Upper lobe of left lung (tissue), 6 donors: ENCODE measurements around the gene PLEKHO1. TPM values are rescaled to one million over a fixed set of nuclear protein-coding genes. Genes with fewer than 3 reads are reported as not detected.

Experiments used
- ATAC-seq, 2 donors: fragments of 200-7000 bp; cut with Tn5 transposase; one replicate each; pipeline ENCODE4 v1.9.1; 2022; ENCODE audit warnings: mild to moderate bottlenecking in 2 of 2, moderate library complexity in 2 of 2; ENCODE audit not compliant: low FRiP score in 2 of 2
- DNase-seq, 2 donors: peaks; one replicate each; pipeline ENCODE4 v3.0.0-alpha.2; 2019 to 2020
- H3K27ac ChIP-seq, 4 donors: fragments of 200-600 bp; sonication (generic); one replicate each; pipeline ENCODE4 v1.5.1; 2016 to 2019
- H3K27me3 ChIP-seq, 4 donors: fragments of 200-600 bp; sonication (generic); one replicate each; pipeline ENCODE4 v1.5.1; 2017 to 2019
- H3K36me3 ChIP-seq, 4 donors: fragments of 200-600 bp; sonication (generic); one replicate each; pipeline ENCODE4 v1.5.1; 2016 to 2019
- H3K4me1 ChIP-seq, 4 donors: fragments of 200-600 bp; sonication (generic); one replicate each; pipeline ENCODE4 v1.5.1; 2018 to 2019
- H3K4me3 ChIP-seq, 4 donors: fragments of 200-600 bp; sonication (generic); one replicate each; pipeline ENCODE4 v1.5.1; 2017 to 2019; ENCODE audit warnings: mild to moderate bottlenecking in 2 of 4, moderate library complexity in 1 of 4
- H3K9me3 ChIP-seq, 4 donors: fragments of 200-600 bp; sonication (generic); one replicate each; pipeline ENCODE4 v1.5.1; 2018 to 2019
- EP300 ChIP-seq, 4 donors: sonication (generic); formaldehyde crosslinking; IDR thresholded peaks; one replicate each; pipeline ENCODE4 v1.5.1; 2017; ENCODE audit warnings: antibody characterized with exemption in 4 of 4, control low read depth in 2 of 4
- POLR2A ChIP-seq, 4 donors: fragments of 450-650 bp; IDR thresholded peaks; one replicate each; pipeline ENCODE4 v1.5.1; 2016 to 2017; ENCODE audit warnings: antibody characterized with exemption in 4 of 4, mild to moderate bottlenecking in 2 of 4
- POLR2AphosphoS5 ChIP-seq, 2 donors: sonication (generic); formaldehyde crosslinking; IDR thresholded peaks; one replicate each; pipeline ENCODE4 v1.5.1; 2017; ENCODE audit warnings: antibody characterized with exemption in 2 of 2
- WGBS, 2 donors: methylation state at CpG; one replicate each; pipeline ENCODE4 v1.1.5; 2017 to 2018; 5-methylcytosine and 5-hydroxymethylcytosine counted together
- total RNA-seq, 6 donors: library from RNA; depleted of rRNA in 4 of 6; stranded (reverse); fragments of >200 nt in 4 of 6; gene quantifications; one replicate each; pipeline versions ENCODE4 v1.1.0 to v1.2.1, GENCODE V29; 2016 to 2021
- TF ChIP-seq, protein P1 (sequence below), 6 experiments: fragments of 450-650 bp in 4 of 6; fragments of 200-600 bp in 2 of 6; sonication (generic) in 2 of 6; IDR thresholded peaks; one replicate each; pipeline ENCODE4 v1.5.1; 2016 to 2019; ENCODE audit warnings: antibody characterized with exemption in 6 of 6
- donor health status: DM: no; HTN: no; CAD: no; lungs with moderate emphysema.
- donor health status: DM: no; HTN: yes; CAD: no; lungs with severe emphysema.

The PLEKHO1 gene
- total RNA-seq, 6 donors from 2014 or later: 27.8 to 111 (median 61.9) TPM

DNA sequence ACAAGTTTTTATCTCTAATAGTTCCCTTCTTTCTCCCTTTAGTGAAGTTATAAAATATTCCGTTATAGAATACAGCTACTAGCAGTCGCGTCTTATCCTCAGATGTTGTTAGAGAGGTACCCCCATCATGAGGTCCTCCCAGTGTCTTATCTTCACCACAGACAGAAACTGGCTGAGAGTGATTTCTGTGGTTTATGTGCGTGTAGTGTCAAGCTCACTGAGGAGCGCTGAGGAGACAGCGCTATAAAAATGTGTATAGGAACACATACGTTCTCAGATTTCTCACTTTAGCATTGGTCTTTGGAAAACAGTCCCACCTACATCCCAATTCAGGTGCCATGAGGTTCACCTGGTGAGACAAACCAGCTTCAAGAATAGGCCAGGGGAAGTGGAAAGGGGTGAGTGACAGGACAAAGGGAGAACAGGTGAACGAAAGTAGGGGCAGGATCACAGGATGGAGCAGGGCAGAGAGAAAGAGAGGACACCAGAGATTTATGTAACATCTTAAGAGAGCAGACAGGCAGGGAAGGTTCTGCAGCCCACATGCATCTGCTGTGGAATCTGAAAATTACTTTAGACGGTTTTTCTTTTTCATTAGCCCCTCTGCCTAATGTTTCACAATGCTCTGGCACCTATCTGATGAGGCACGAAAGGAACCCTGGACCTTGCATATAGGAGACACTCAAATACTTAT, 2.7 kb upstream of the PLEKHO1 start:
- ATAC-seq: no peak
- peaks cover 7 to 22% (median 16%) of the 10 kb centered on the region in 4 donors for H3K4me1 ChIP-seq
- DNase-seq: no peak

GRCh38 chr1:150148837-150149270, 862 bp upstream of the PLEKHO1 start:
- TF ChIP-seq POLR2A (IDR thresholded peaks at IDR 0.05) (no peak), EP300 (IDR thresholded peaks at IDR 0.05) (no peak), POLR2AphosphoS5 (IDR thresholded peaks at IDR 0.05) (no peak)
- TF ChIP-seq, protein P1, sequence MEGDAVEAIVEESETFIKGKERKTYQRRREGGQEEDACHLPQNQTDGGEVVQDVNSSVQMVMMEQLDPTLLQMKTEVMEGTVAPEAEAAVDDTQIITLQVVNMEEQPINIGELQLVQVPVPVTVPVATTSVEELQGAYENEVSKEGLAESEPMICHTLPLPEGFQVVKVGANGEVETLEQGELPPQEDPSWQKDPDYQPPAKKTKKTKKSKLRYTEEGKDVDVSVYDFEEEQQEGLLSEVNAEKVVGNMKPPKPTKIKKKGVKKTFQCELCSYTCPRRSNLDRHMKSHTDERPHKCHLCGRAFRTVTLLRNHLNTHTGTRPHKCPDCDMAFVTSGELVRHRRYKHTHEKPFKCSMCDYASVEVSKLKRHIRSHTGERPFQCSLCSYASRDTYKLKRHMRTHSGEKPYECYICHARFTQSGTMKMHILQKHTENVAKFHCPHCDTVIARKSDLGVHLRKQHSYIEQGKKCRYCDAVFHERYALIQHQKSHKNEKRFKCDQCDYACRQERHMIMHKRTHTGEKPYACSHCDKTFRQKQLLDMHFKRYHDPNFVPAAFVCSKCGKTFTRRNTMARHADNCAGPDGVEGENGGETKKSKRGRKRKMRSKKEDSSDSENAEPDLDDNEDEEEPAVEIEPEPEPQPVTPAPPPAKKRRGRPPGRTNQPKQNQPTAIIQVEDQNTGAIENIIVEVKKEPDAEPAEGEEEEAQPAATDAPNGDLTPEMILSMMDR (IDR thresholded peaks at IDR 0.05): no peak
- peak overlapping the region in 3 of 4 donors; percentile 73 to 89 (median 81) for H3K4me3 ChIP-seq
- peaks cover 20 to 41% (median 29%) of the 10 kb centered on the region in 4 donors for H3K4me1 ChIP-seq

More for the DNA sequence above, 2.7 kb upstream of the PLEKHO1 start:
- Histone ChIP-seq H3K4me3 (no peak overlapping the region), H3K27ac (no peak overlapping the region), H3K36me3 (no peaks in the 10 kb centered on the region), H3K27me3 (no peaks in the 10 kb centered on the region), H3K9me3 (no peaks in the 10 kb centered on the region)
- WGBS, 2 donors: 80 to 85% methylated on average over 10 of the region's 10 CpGs
- TF ChIP-seq EP300 (IDR thresholded peaks at IDR 0.05): no peak
- no peak for TF ChIP-seq POLR2A (IDR thresholded peaks at IDR 0.05)
- TF ChIP-seq, protein P1 (IDR thresholded peaks at IDR 0.05): no peak
- no peak for TF ChIP-seq POLR2AphosphoS5 (IDR thresholded peaks at IDR 0.05)

DNA sequence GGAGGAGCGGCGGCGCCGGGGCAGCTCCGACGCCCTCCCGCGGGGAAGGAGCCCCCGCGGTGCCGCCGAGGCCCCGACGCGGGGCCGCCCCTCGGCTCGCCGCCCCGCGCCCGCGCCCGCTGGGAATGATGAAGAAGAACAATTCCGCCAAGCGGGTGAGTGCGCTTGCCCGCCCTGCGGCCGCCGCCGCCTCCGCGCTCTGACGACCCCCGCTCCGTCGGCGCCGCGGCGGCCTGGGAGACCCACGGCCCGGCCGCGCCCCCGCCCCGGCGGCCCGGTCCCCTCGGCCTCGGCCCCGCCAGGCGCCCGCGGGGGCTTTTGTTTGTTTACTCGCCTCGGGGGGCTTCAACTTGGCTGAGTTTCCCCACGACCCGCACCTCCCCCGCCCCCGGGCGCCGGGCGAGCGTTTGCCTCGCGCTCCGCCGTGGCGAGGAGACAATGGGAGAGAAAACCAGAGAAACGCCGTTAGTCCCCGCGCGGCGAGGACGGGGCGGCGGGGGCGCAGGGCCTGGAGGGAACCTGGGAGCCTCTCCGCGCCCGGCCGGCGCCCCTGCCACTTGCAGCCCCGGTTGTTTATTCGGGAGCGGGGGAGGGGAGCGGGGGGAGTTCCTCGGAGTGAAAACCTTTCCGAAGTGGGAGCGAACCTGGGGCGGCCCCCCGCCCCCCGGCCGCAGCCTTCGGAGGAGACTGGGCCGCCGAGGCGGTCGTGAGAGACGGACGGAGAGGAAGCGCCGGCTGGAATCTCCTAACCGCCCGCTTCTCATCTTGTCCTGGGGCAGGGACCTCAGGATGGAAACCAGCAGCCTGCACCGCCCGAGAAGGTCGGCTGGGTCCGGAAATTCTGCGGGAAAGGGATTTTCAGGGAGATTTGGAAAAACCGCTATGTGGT, 661 bp downstream of the PLEKHO1 start:
- peak overlapping the region; percentile 84 to 91 (median 87) for H3K27ac ChIP-seq
- ATAC-seq (peak in 1 of 2 donors; percentile 20), DNase-seq (peak; percentile 27 to 91)
- H3K4me1 ChIP-seq: peaks cover 26 to 41% (median 29%) of the 10 kb centered on the region in 4 donors
- peak overlapping the region; percentile 73 to 89 (median 80) for H3K4me3 ChIP-seq
- H3K9me3 ChIP-seq: no peaks in the 10 kb centered on the region
- 1 to 29% methylated on average over 1 to 63 of the region's 114 CpGs for WGBS, 2 donors
- peak in 1 of 4 donors; percentile 25 for TF ChIP-seq POLR2A (IDR thresholded peaks at IDR 0.05)
- TF ChIP-seq POLR2AphosphoS5 (IDR thresholded peaks at IDR 0.05): no peak
- H3K27me3 ChIP-seq: no peaks in the 10 kb centered on the region
- peaks cover 0 to 15% (median 2%) of the 10 kb centered on the region in 4 donors for H3K36me3 ChIP-seq

More at GRCh38 chr1:150148837-150149270, 862 bp upstream of the PLEKHO1 start:
- DNase-seq: no peak
- H3K9me3 ChIP-seq: no peaks in the 10 kb centered on the region
- WGBS, 2 donors: 45 to 50% methylated on average over 7 to 8 of the region's 8 CpGs
- H3K27me3 ChIP-seq: no peaks in the 10 kb centered on the region
- no peaks in the 10 kb centered on the region for H3K36me3 ChIP-seq
- peak overlapping the region; percentile 84 to 91 (median 87) for H3K27ac ChIP-seq
- no peak for ATAC-seq

DNA sequence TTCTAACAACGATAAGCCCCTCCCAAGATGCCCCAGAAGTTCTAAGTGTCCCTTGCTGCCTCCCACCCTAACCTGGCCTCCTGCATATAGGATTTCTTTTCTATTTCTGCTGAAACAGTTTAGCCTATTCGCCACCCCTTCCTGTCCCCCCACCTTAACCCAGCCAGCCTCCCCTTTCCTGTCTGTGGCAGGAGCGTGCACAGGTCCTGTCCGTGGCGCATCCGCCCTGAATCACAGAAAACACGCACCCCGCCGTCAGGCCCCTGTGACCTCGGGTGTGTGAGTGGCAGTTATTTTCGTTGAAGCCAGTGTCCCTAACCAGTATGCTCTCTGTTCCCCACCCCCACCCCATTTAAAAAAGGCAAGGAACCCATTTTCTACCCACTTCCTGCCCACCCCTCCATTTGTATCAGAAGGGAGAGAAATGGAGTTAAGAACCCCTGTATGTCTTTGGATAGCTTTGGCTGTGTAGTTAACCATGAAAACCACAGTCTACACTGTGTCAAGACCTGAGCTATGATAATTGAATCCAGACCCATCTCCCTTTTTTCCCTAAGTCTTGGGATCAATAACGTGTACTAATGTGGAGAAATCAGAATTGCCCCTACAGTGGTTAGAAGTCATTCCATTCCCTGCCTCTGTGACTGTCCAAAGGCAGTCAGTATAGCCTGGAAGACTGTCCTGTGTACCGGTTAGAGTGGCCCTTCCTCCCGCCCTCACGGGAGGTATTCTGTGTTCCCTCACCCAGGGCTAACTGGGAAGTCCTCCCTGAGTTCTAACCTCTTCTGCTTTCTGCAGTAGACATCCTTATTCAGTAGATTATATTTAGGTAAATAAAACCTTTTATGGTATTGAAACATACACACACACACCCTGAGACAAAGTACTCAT, 1.8 kb downstream of the PLEKHO1 start:
- H3K36me3 ChIP-seq: peaks cover 0 to 27% (median 4%) of the 10 kb centered on the region in 4 donors
- H3K27me3 ChIP-seq: no peaks in the 10 kb centered on the region
- peak in 1 of 2 donors; percentile 39 for ATAC-seq
- no peaks in the 10 kb centered on the region for H3K9me3 ChIP-seq
- peak overlapping the region; percentile 84 to 91 (median 87) for H3K27ac ChIP-seq
- WGBS, 2 donors: 31 to 34% methylated on average over 15 of the region's 15 CpGs
- peak overlapping the region; percentile 73 to 89 (median 80) for H3K4me3 ChIP-seq
- peaks cover 26 to 45% (median 29%) of the 10 kb centered on the region in 4 donors for H3K4me1 ChIP-seq
- TF ChIP-seq EP300 (IDR thresholded peaks at IDR 0.05) (no peak), POLR2A (IDR thresholded peaks at IDR 0.05) (peak in 1 of 4 donors; percentile 29), POLR2AphosphoS5 (IDR thresholded peaks at IDR 0.05) (peak in 1 of 2 donors; percentile 19)
- TF ChIP-seq, protein P1 (IDR thresholded peaks at IDR 0.05): no peak
- peak; percentile 58 to 65 for DNase-seq
